ENCODE results near the gene NPBWR2.

Gene NPBWR2

GRCh38 chr20:64074963-64075362, 32.4 kb downstream of the NPBWR2 start:
- TF ChIP-seq CTCF (conservative IDR thresholded peaks at IDR 0.05; ENCODE audit: low read depth, low read length): no peak
- 0 out of 2 replicates have a peak, but pooled peaks cover 6% of the 10 kb centered on the region for H3K27me3 ChIP-seq (ENCODE audit: insufficient read depth, low read depth)
- H3K9ac ChIP-seq: no peak overlapping the region
- H3K27ac ChIP-seq: no peak overlapping the region
- no peak overlapping the region for H3K4me3 ChIP-seq (IDR thresholded peaks at IDR 0.05; ENCODE audit: insufficient read depth, low read depth, low read length)
- H4K20me1 ChIP-seq (ENCODE audit: insufficient read depth): no peaks in the 10 kb centered on the region
- H3K36me3 ChIP-seq (ENCODE audit: insufficient read depth): no peaks in the 10 kb centered on the region
- H3K4me2 ChIP-seq: no peak overlapping the region
- no peaks in the 10 kb centered on the region for H3K79me2 ChIP-seq (ENCODE audit: insufficient read depth, low read depth)
- no peak overlapping the region for H2AFZ ChIP-seq (ENCODE audit: low read depth)
- H3K4me1 ChIP-seq (ENCODE audit: low read depth, poor library complexity, severe bottlenecking): peaks cover 20% of the 10 kb centered on the region

- Histone ChIP-seq H3K27me3 (ENCODE audit: insufficient read depth, low read depth) (0 out of 2 replicates have a peak, but pooled peaks cover 3% of the 10 kb centered on the region), H3K79me2 (ENCODE audit: insufficient read depth, low read depth) (no peaks in the 10 kb centered on the region), H3K4me2 (no peak overlapping the region), H3K4me1 (ENCODE audit: low read depth, poor library complexity, severe bottlenecking) (peaks cover 20% of the 10 kb centered on the region), H3K27ac (no peak overlapping the region), H2AFZ (ENCODE audit: low read depth) (no peak overlapping the region), H3K9ac (no peak overlapping the region), H3K4me3 (IDR thresholded peaks at IDR 0.05; ENCODE audit: insufficient read depth, low read depth, low read length) (no peak overlapping the region), H4K20me1 (ENCODE audit: insufficient read depth) (no peaks in the 10 kb centered on the region), H3K36me3 (ENCODE audit: insufficient read depth) (no peaks in the 10 kb centered on the region)
- no peak for TF ChIP-seq CTCF (conservative IDR thresholded peaks at IDR 0.05; ENCODE audit: low read depth, low read length)
These were observed 33.1 kb downstream of the NPBWR2 start for GRCh38 chr20:64074184-64074789.

GRCh38 chr20:64073476-64074183, 33.7 kb downstream of the NPBWR2 start:
- no peak for TF ChIP-seq CTCF (conservative IDR thresholded peaks at IDR 0.05; ENCODE audit: low read depth, low read length)
- H3K9ac ChIP-seq: no peak overlapping the region
- no peak overlapping the region for H3K27ac ChIP-seq
- no peak overlapping the region for H2AFZ ChIP-seq (ENCODE audit: low read depth)
- H4K20me1 ChIP-seq (ENCODE audit: insufficient read depth): no peaks in the 10 kb centered on the region
- no peak overlapping the region for H3K4me2 ChIP-seq
- H3K79me2 ChIP-seq (ENCODE audit: insufficient read depth, low read depth): no peaks in the 10 kb centered on the region
- no peaks in the 10 kb centered on the region for H3K27me3 ChIP-seq (ENCODE audit: insufficient read depth, low read depth)
- no peaks in the 10 kb centered on the region for H3K36me3 ChIP-seq (ENCODE audit: insufficient read depth)
- no peak overlapping the region for H3K4me3 ChIP-seq (IDR thresholded peaks at IDR 0.05; ENCODE audit: insufficient read depth, low read depth, low read length)
- peaks cover 17% of the 10 kb centered on the region for H3K4me1 ChIP-seq (ENCODE audit: low read depth, poor library complexity, severe bottlenecking)

- Histone ChIP-seq H3K4me3 (IDR thresholded peaks at IDR 0.05; ENCODE audit: insufficient read depth, low read depth, low read length) (no peak overlapping the region), H2AFZ (ENCODE audit: low read depth) (no peak overlapping the region), H3K79me2 (ENCODE audit: insufficient read depth, low read depth) (no peaks in the 10 kb centered on the region), H3K4me1 (ENCODE audit: low read depth, poor library complexity, severe bottlenecking) (peaks cover 7% of the 10 kb centered on the region), H3K36me3 (ENCODE audit: insufficient read depth) (no peaks in the 10 kb centered on the region), H3K27ac (no peak overlapping the region), H4K20me1 (ENCODE audit: insufficient read depth) (no peaks in the 10 kb centered on the region), H3K27me3 (ENCODE audit: insufficient read depth, low read depth) (no peaks in the 10 kb centered on the region), H3K9ac (no peak overlapping the region), H3K4me2 (no peak overlapping the region)
- TF ChIP-seq CTCF (conservative IDR thresholded peaks at IDR 0.05; ENCODE audit: low read depth, low read length): no peak
These were observed 34.8 kb downstream of the NPBWR2 start for GRCh38 chr20:64072498-64073063.
